Transverse colon (tissue), 4 donors: Measurements from ENCODE around the gene EMCN. TPM values are rescaled to one million over a fixed set of nuclear protein-coding genes. Genes with fewer than 3 reads are reported as not detected.
"Not testable (repeated sequence)": the region's sequence is repeated elsewhere in the genome, so short reads cannot be mapped to it uniquely, and the experiment has no call there.

ENCODE experiments used
- DNase-seq: peaks from one replicate; pipeline ENCODE4 v3.0.0-alpha.2; 2019
- H3K27ac ChIP-seq, 4 donors: fragments of 200-600 bp; sonication (generic); 2 replicates each; pipeline ENCODE4 v1.5.1; 2016 to 2018; ENCODE audit warnings: inconsistent platforms in 4 of 4
- H3K27me3 ChIP-seq: fragments of 200-600 bp; sonication (generic); 2 replicates; pipeline ENCODE4 v1.5.1; 2017; ENCODE audit warnings: inconsistent platforms
- H3K36me3 ChIP-seq, 4 donors: fragments of 200-600 bp; sonication (generic); 2 replicates each; pipeline ENCODE4 v1.5.1; 2017 to 2019; ENCODE audit warnings: inconsistent platforms in 4 of 4
- H3K4me1 ChIP-seq, 4 donors: fragments of 200-600 bp; sonication (generic); 2 replicates each; pipeline ENCODE4 v1.5.1; 2017 to 2020; ENCODE audit warnings: inconsistent platforms in 4 of 4
- H3K4me3 ChIP-seq, 4 donors: fragments of 200-600 bp; sonication (generic); 1 replicate in 1 of 4; 2 replicates in 3 of 4; pipeline versions ENCODE4 v1.5.1 to v1.6.1; 2017 to 2019; ENCODE audit warnings: inconsistent platforms in 4 of 4
- H3K9me3 ChIP-seq, 2 donors: fragments of 200-600 bp; sonication (generic); 2 replicates each; pipeline ENCODE4 v1.5.1; 2017 to 2019; ENCODE audit warnings: inconsistent platforms in 2 of 2
- EP300 ChIP-seq: sonication (generic); formaldehyde crosslinking; IDR thresholded peaks from one replicate; pipeline ENCODE4 v1.6.1; 2017; ENCODE audit warnings: antibody characterized with exemption, low read depth
- POLR2A ChIP-seq: fragments of 450-650 bp; IDR thresholded peaks from one replicate; pipeline ENCODE4 v1.6.1; 2016; ENCODE audit warnings: antibody characterized with exemption, mild to moderate bottlenecking, moderate library complexity
- POLR2AphosphoS5 ChIP-seq, 3 donors: sonication (generic); formaldehyde crosslinking; IDR thresholded peaks; one replicate each; pipeline ENCODE4 v1.6.1; 2016; ENCODE audit warnings: antibody characterized with exemption in 3 of 3
- whole genome bisulfite sequencing, 2 donors: methylation state at CpG; one replicate each; pipeline ENCODE4 v1.1.5; 2018; ENCODE audit warnings: low coverage in 1 of 2; 5-methylcytosine and 5-hydroxymethylcytosine counted together
- in situ Hi-C, 4 donors: fragments of 200-750 bp; cut with MboI; loops; one replicate each; pipeline versions ENCODE4 v1.15.0 to v1.15.1; 2017; ENCODE audit warnings: low sequenced_read_pairs in 3 of 4, low pct_ligation_motif_present in 1 of 4, low pct_unique_long_range_greater_than_20kb in 1 of 4
- intact Hi-C: fragments of 100-400 bp; cut with DNase I; formaldehyde crosslinking; loops from one replicate; pipeline ENCODE4 v1.15.1; 2023; ENCODE audit warnings: low total_unique reads
- total RNA-seq, 4 donors: library from RNA; depleted of rRNA; stranded (reverse); fragments of >200 nt; gene quantifications; one replicate each; pipeline ENCODE4 v1.1.0, GENCODE V29; 2016
- TF ChIP-seq, protein P1 (sequence below), 5 experiments: fragments of 200-600 bp in 3 of 5; fragments of 450-650 bp in 2 of 5; sonication (generic) in 3 of 5; IDR thresholded peaks; 1 replicate in 2 of 5; 2 replicates in 3 of 5; pipeline ENCODE4 v1.5.1; 2016 to 2017; ENCODE audit warnings: antibody characterized with exemption in 5 of 5, inconsistent platforms in 3 of 5, mild to moderate bottlenecking in 2 of 5, moderate library complexity in 1 of 5

The EMCN gene
- total RNA-seq, 4 donors from 2014 or later: 1.2 to 1.6 (median 1.5) TPM

GRCh38 chr4:100533741-100534140 is 15.9 kb upstream of the EMCN start:
- H3K4me1 ChIP-seq: no peaks in the 10 kb centered on the region
- H3K9me3 ChIP-seq: no peaks in the 10 kb centered on the region
- 83 to 86% methylated on average over 1 of the region's 1 CpG for WGBS, 2 donors
- no peak overlapping the region for H3K4me3 ChIP-seq
- TF ChIP-seq POLR2A (no peak), EP300 (no peak), POLR2AphosphoS5 (IDR thresholded peaks at IDR 0.05) (no peak)
- TF ChIP-seq, protein P1, sequence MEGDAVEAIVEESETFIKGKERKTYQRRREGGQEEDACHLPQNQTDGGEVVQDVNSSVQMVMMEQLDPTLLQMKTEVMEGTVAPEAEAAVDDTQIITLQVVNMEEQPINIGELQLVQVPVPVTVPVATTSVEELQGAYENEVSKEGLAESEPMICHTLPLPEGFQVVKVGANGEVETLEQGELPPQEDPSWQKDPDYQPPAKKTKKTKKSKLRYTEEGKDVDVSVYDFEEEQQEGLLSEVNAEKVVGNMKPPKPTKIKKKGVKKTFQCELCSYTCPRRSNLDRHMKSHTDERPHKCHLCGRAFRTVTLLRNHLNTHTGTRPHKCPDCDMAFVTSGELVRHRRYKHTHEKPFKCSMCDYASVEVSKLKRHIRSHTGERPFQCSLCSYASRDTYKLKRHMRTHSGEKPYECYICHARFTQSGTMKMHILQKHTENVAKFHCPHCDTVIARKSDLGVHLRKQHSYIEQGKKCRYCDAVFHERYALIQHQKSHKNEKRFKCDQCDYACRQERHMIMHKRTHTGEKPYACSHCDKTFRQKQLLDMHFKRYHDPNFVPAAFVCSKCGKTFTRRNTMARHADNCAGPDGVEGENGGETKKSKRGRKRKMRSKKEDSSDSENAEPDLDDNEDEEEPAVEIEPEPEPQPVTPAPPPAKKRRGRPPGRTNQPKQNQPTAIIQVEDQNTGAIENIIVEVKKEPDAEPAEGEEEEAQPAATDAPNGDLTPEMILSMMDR (IDR thresholded peaks at IDR 0.05): no peak
- H3K27me3 ChIP-seq: no peaks in the 10 kb centered on the region
- intact Hi-C loops (no loop called here), in situ Hi-C loops (no loop called here)
- no peak for DNase-seq
- no peaks in the 10 kb centered on the region for H3K36me3 ChIP-seq
- no peak overlapping the region for H3K27ac ChIP-seq

DNA sequence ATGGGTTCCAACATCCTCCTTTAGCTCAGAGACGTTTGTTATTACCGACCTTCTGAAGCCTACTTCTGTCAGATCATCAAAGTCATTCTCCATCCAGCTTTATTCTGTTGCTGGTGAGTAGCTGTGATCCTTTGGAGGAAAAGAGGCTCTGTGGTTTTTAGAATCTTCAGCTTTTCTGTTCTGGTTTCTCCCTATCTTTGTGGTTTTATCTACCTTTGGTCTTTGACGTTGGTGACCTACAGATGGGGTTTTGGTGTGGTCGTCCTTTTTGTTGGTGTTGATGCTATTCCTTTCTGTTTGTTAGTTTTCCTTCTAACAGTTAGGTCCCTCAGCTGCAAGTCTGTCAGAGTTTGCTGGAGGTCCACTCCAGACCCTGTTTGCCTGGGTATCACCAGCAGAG is 12.3 kb upstream of the EMCN start:
- H3K27me3 ChIP-seq, H3K27ac ChIP-seq, H3K4me1 ChIP-seq, H3K9me3 ChIP-seq, in situ Hi-C loops, H3K4me3 ChIP-seq, intact Hi-C loops, H3K36me3 ChIP-seq, DNase-seq: not testable (repeated sequence)
- 81 to 84% methylated on average over 2 to 4 of the region's 4 CpGs for WGBS, 2 donors

DNA sequence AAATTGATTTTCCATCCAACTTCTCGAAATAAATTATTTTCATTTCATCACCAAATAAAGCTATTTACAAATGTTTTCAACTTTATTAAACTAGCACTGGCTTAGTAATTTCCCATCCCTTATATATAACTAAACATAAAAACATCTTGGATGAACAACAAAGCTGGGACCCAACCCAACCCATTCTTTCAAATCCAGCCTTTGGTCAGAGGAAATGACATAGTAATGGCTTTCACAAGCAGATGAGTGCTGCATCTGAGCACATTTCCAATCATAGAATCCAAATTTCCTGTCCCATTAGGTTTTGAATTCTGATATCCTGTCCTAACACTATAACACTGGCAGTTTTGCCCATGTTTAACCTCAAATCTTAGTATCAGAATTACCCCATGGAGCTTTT is 7.9 kb upstream of the EMCN start:
- no peaks in the 10 kb centered on the region for H3K27me3 ChIP-seq
- TF ChIP-seq POLR2A: no peak
- TF ChIP-seq, protein P1 (IDR thresholded peaks at IDR 0.05): no peak
- no peak for TF ChIP-seq POLR2AphosphoS5 (IDR thresholded peaks at IDR 0.05)
- intact Hi-C loops: no loop called here
- in situ Hi-C loops: no loop called here
- 30 to 40% methylated on average over 1 of the region's 1 CpG for WGBS, 2 donors
- no peaks in the 10 kb centered on the region for H3K4me1 ChIP-seq
- H3K36me3 ChIP-seq: no peaks in the 10 kb centered on the region
- H3K27ac ChIP-seq: no peak overlapping the region
- H3K9me3 ChIP-seq: no peaks in the 10 kb centered on the region
- DNase-seq: no peak
- no peak overlapping the region for H3K4me3 ChIP-seq

DNA sequence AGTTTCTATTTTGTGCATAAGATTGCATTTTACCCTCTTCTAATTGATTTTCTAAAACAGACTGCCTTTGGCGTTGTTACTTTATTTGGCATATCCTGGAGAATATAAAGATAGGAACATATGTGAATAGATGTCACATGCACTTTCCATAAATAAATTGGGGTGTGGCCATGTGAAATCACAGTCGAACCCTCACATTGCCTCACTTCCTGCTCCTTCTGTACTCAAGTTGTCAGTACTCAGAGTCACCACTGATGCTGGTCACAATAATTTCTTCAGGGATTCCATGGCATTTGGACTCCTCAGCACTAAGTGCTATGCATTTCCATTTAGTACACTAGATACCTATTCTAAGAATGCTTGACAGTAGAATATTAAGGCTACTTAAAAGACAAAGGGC is 1.4 kb upstream of the EMCN start:
- intact Hi-C loops (no loop called here), in situ Hi-C loops (no loop called here)
- TF ChIP-seq EP300 (no peak), POLR2A (no peak), POLR2AphosphoS5 (IDR thresholded peaks at IDR 0.05) (no peak)
- TF ChIP-seq, protein P1 (IDR thresholded peaks at IDR 0.05): no peak
- Histone ChIP-seq H3K27ac (no peak overlapping the region), H3K9me3 (no peaks in the 10 kb centered on the region), H3K4me3 (no peak overlapping the region), H3K4me1 (no peaks in the 10 kb centered on the region), H3K36me3 (no peaks in the 10 kb centered on the region), H3K27me3 (no peaks in the 10 kb centered on the region)
- 27 to 43% methylated on average over 1 to 2 of the region's 2 CpGs for WGBS, 2 donors
- no peak for DNase-seq

DNA sequence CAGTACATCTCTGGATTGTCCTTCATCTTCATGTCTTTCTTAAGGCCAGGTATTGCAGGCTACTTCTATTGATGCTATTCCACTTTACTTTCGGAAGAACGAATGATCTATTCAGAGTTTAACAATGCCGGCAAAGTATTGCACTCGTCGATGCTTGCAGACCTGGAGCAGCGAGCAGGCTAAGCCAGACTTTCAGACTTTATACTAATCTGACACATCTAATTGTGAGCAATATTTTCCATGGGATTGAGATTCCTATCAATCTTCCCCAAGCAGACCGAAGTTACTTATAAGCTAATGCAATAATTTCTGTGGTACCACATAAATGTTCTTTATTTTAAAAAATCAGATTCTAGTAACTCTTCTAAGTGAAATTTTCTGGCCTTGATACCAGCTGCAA is 1.6 kb downstream of the EMCN start:
- Histone ChIP-seq H3K4me1 (no peaks in the 10 kb centered on the region), H3K4me3 (no peak overlapping the region), H3K36me3 (no peaks in the 10 kb centered on the region), H3K27ac (no peak overlapping the region), H3K9me3 (no peaks in the 10 kb centered on the region), H3K27me3 (no peaks in the 10 kb centered on the region)
- intact Hi-C loops: no loop called here
- 66 to 71% methylated on average over 2 to 7 of the region's 7 CpGs for WGBS, 2 donors
- in situ Hi-C loops: no loop called here
- no peak for DNase-seq
- TF ChIP-seq, protein P1 (IDR thresholded peaks at IDR 0.05): no peak
- no peak for TF ChIP-seq POLR2A
- TF ChIP-seq EP300: no peak
- no peak for TF ChIP-seq POLR2AphosphoS5 (IDR thresholded peaks at IDR 0.05)
